ENCODE data around the gene OLIG1. TPM values are rescaled to one million over a fixed set of nuclear protein-coding genes. Genes with fewer than 3 reads are reported as not detected.

The OLIG1 gene
- total RNA-seq, 1 donor from 2014 or later = 1.6 TPM

- H3K27me3 ChIP-seq = peaks cover 65% of the 10 kb centered on the region
- intact Hi-C loops (cut with DNase I) = no loop called here
- no peaks in the 10 kb centered on the region for H3K36me3 ChIP-seq
- H3K27ac ChIP-seq = no peak overlapping the region
- ATAC-seq = no peak
- no peak for DNase-seq
- no peak for TF ChIP-seq CTCF (IDR thresholded peaks at IDR 0.05)
- H3K4me3 ChIP-seq = no peak overlapping the region
- H3K4me1 ChIP-seq = no peaks in the 10 kb centered on the region
- no peaks in the 10 kb centered on the region for H3K9me3 ChIP-seq
These were observed 43.2 kb downstream of the OLIG1 start for GRCh38 chr21:33113131-33113530.

- intact Hi-C loops (cut with DNase I) = no loop called here
- H3K9me3 ChIP-seq = no peaks in the 10 kb centered on the region
- no peak for TF ChIP-seq CTCF (IDR thresholded peaks at IDR 0.05)
- H3K4me3 ChIP-seq = no peak overlapping the region
- no peak for DNase-seq
- H3K36me3 ChIP-seq = no peaks in the 10 kb centered on the region
- no peaks in the 10 kb centered on the region for H3K4me1 ChIP-seq
- no peak for ATAC-seq
- peaks cover 53% of the 10 kb centered on the region for H3K27me3 ChIP-seq
- no peak overlapping the region for H3K27ac ChIP-seq
These were observed 44.3 kb downstream of the OLIG1 start for GRCh38 chr21:33114276-33114675.

GRCh38 chr21:33115631-33116510 lies 45.9 kb downstream of the OLIG1 start:
- no peak for TF ChIP-seq CTCF (IDR thresholded peaks at IDR 0.05)
- H3K27ac ChIP-seq = no peak overlapping the region
- no peak for DNase-seq
- no peak for ATAC-seq
- H3K27me3 ChIP-seq = peaks cover 37% of the 10 kb centered on the region
- no peaks in the 10 kb centered on the region for H3K36me3 ChIP-seq
- no peaks in the 10 kb centered on the region for H3K4me1 ChIP-seq
- H3K4me3 ChIP-seq = no peak overlapping the region
- H3K9me3 ChIP-seq = no peaks in the 10 kb centered on the region
- intact Hi-C loops (cut with DNase I) = no loop called here

- no peak for TF ChIP-seq CTCF (IDR thresholded peaks at IDR 0.05)
- intact Hi-C loops (cut with DNase I) = no loop called here
- DNase-seq (no peak), ATAC-seq (no peak)
- Histone ChIP-seq H3K36me3 (no peaks in the 10 kb centered on the region), H3K9me3 (no peaks in the 10 kb centered on the region), H3K4me3 (no peak overlapping the region), H3K27ac (no peak overlapping the region), H3K4me1 (no peaks in the 10 kb centered on the region), H3K27me3 (peaks cover 29% of the 10 kb centered on the region)
These were observed 46.7 kb downstream of the OLIG1 start for GRCh38 chr21:33116676-33117075.

- H3K9me3 ChIP-seq = no peaks in the 10 kb centered on the region
- no peaks in the 10 kb centered on the region for H3K4me1 ChIP-seq
- H3K27ac ChIP-seq = no peak overlapping the region
- no peaks in the 10 kb centered on the region for H3K36me3 ChIP-seq
- H3K27me3 ChIP-seq = peaks cover 28% of the 10 kb centered on the region
- intact Hi-C loops (cut with DNase I) = no loop called here
- no peak overlapping the region for H3K4me3 ChIP-seq
- TF ChIP-seq CTCF (IDR thresholded peaks at IDR 0.05) = no peak
- no peak for DNase-seq
- ATAC-seq = no peak
These were observed 47.4 kb downstream of the OLIG1 start for GRCh38 chr21:33117101-33117888.

Other genes starting within 250 kb of the OLIG1 start
- not detected for gene OLIG2, start 44.2 kb upstream of the OLIG1 start, total RNA-seq
- gene IFNAR2, start 159.8 kb downstream of the OLIG1 start, total RNA-seq = 32.4 TPM
- gene IL10RB, start 196.2 kb downstream of the OLIG1 start, total RNA-seq = 47.1 TPM

All from upper lobe of right lung (tissue), 1 donor.